Naive thymus-derived CD4-positive, alpha-beta T cell (primary cell): ENCODE measurements around the gene KIF21A. TPM values are rescaled to one million over a fixed set of nuclear protein-coding genes. Genes with fewer than 3 reads are reported as not detected.

Experiments
- ATAC-seq: fragments of 150-1000 bp; cut with Tn5 transposase; 2 replicates; pipeline ENCODE4 v1.10.0; 2021; ENCODE audit warnings: mild to moderate bottlenecking, moderate library complexity
- CTCF ChIA-PET: fragments of 350-600 bp; sonication (Branson Sonifier 250); formaldehyde crosslinking; loops from one replicate; lab custom pipeline; 2021; ENCODE audit warnings: antibody characterized with exemption; lab: Charles Lee
- POLR2A ChIA-PET: fragments of 350-600 bp; sonication (Branson Sonifier 250); formaldehyde crosslinking; loops from one replicate; lab custom pipeline; 2021; ENCODE audit warnings: antibody characterized with exemption, inconsistent platforms; lab: Charles Lee
- DNase-seq, 9 donors: peaks; one replicate each; pipeline versions ENCODE4 v3.0.0 to v3.0.0-alpha.2; 2020 to 2022; ENCODE audit warnings: mixed read lengths in 1 of 9
- H3K27ac ChIP-seq: one replicate; pipeline ENCODE4 v1.7.0; 2013; ENCODE audit warnings: mild to moderate bottlenecking, low read depth, low read length, moderate library complexity
- H3K27me3 ChIP-seq, 2 donors: one replicate each; pipeline ENCODE4 v1.7.0; 2013; ENCODE audit warnings: low read length in 2 of 2, mild to moderate bottlenecking in 2 of 2, moderate library complexity in 2 of 2; ENCODE audit not compliant: control insufficient read depth in 2 of 2, insufficient read depth in 2 of 2
- H3K36me3 ChIP-seq, 3 experiments: 1 replicate in 2 of 3; 2 replicates in 1 of 3; pipeline ENCODE4 v1.7.0; 2013; ENCODE audit warnings: low read length in 3 of 3, mild to moderate bottlenecking in 3 of 3, moderate library complexity in 1 of 3; ENCODE audit not compliant: insufficient read depth in 3 of 3, control insufficient read depth in 2 of 3
- H3K4me1 ChIP-seq, 2 donors: one replicate each; pipeline ENCODE4 v1.7.0; 2013; ENCODE audit warnings: low read length in 2 of 2, mild to moderate bottlenecking in 2 of 2, moderate library complexity in 1 of 2; ENCODE audit not compliant: control insufficient read depth in 2 of 2, insufficient read depth in 2 of 2
- H3K4me3 ChIP-seq: 2 replicates; pipeline ENCODE4 v1.7.0; 2013; ENCODE audit warnings: mild to moderate bottlenecking, low read length
- H3K9me3 ChIP-seq, 3 experiments: 1 replicate in 2 of 3; 2 replicates in 1 of 3; pipeline ENCODE4 v1.7.0; 2013; ENCODE audit warnings: low read length in 3 of 3; ENCODE audit not compliant: control insufficient read depth in 2 of 3
- H3K27ac Mint-ChIP-seq, 9 donors: one replicate each; pipeline ENCODE4 v1.8.0; 2020 to 2022; ENCODE audit warnings: mixed read lengths in 9 of 9, mild to moderate bottlenecking in 8 of 9, moderate library complexity in 5 of 9, inconsistent platforms in 2 of 9
- H3K27me3 Mint-ChIP-seq, 5 donors: one replicate each; pipeline ENCODE4 v1.8.0; 2021 to 2022; ENCODE audit warnings: mixed read lengths in 5 of 5, mild to moderate bottlenecking in 1 of 5
- H3K36me3 Mint-ChIP-seq, 5 donors: one replicate each; pipeline ENCODE4 v1.8.0; 2020 to 2022; ENCODE audit warnings: mixed read lengths in 5 of 5, mild to moderate bottlenecking in 3 of 5, inconsistent platforms in 1 of 5
- H3K4me1 Mint-ChIP-seq, 7 donors: one replicate each; pipeline ENCODE4 v1.8.0; 2020 to 2022; ENCODE audit warnings: mixed read lengths in 7 of 7, mild to moderate bottlenecking in 3 of 7, inconsistent platforms in 1 of 7
- H3K4me3 Mint-ChIP-seq, 10 donors: one replicate each; pipeline ENCODE4 v1.8.0; 2020 to 2022; ENCODE audit warnings: mild to moderate bottlenecking in 10 of 10, mixed read lengths in 10 of 10, moderate library complexity in 6 of 10, inconsistent platforms in 2 of 10
- H3K9me3 Mint-ChIP-seq, 11 donors: one replicate each; pipeline ENCODE4 v1.8.0; 2020 to 2022; ENCODE audit warnings: mixed read lengths in 11 of 11, mild to moderate bottlenecking in 4 of 11, inconsistent platforms in 1 of 11, moderate library complexity in 1 of 11
- intact Hi-C, 2 donors: fragments of 100-400 bp; cut with micrococcal nuclease; formaldehyde crosslinking; loops; one replicate each; pipeline ENCODE4 v1.15.1; 2023
- polyA plus RNA-seq, 2 donors: library from polyadenylated mRNA; unstranded; fragments of 300-500 nt; fragmentation: Illumina TruSeq; gene quantifications; one replicate each; pipeline ENCODE4 v1.2.3, GENCODE V29; 2021
- total RNA-seq, 6 experiments: library from RNA in 5 of 6; stranded (reverse) in 5 of 6; gene quantifications; 1 replicate in 5 of 6; 2 replicates in 1 of 6; pipeline ENCODE4 v1.2.3 and lab custom pipeline; 2021 to 2026

Gene KIF21A, protein sequence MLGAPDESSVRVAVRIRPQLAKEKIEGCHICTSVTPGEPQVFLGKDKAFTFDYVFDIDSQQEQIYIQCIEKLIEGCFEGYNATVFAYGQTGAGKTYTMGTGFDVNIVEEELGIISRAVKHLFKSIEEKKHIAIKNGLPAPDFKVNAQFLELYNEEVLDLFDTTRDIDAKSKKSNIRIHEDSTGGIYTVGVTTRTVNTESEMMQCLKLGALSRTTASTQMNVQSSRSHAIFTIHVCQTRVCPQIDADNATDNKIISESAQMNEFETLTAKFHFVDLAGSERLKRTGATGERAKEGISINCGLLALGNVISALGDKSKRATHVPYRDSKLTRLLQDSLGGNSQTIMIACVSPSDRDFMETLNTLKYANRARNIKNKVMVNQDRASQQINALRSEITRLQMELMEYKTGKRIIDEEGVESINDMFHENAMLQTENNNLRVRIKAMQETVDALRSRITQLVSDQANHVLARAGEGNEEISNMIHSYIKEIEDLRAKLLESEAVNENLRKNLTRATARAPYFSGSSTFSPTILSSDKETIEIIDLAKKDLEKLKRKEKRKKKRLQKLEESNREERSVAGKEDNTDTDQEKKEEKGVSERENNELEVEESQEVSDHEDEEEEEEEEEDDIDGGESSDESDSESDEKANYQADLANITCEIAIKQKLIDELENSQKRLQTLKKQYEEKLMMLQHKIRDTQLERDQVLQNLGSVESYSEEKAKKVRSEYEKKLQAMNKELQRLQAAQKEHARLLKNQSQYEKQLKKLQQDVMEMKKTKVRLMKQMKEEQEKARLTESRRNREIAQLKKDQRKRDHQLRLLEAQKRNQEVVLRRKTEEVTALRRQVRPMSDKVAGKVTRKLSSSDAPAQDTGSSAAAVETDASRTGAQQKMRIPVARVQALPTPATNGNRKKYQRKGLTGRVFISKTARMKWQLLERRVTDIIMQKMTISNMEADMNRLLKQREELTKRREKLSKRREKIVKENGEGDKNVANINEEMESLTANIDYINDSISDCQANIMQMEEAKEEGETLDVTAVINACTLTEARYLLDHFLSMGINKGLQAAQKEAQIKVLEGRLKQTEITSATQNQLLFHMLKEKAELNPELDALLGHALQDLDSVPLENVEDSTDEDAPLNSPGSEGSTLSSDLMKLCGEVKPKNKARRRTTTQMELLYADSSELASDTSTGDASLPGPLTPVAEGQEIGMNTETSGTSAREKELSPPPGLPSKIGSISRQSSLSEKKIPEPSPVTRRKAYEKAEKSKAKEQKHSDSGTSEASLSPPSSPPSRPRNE (N-terminal part only)
- total RNA-seq: 10 to 100 TPM in 2 of 5 experiments, 1 to 10 TPM in 3; 5.0 to 12.0 (median 9.3) TPM
- polyA plus RNA-seq: 1 to 10 TPM; 1.7 to 2.8 TPM
- 21.4 reads per million, percentile 52 among the genes with 10 or more reads in this experiment for total RNA-seq (lab: John Stamatoyannopoulos, UW)

DNA sequence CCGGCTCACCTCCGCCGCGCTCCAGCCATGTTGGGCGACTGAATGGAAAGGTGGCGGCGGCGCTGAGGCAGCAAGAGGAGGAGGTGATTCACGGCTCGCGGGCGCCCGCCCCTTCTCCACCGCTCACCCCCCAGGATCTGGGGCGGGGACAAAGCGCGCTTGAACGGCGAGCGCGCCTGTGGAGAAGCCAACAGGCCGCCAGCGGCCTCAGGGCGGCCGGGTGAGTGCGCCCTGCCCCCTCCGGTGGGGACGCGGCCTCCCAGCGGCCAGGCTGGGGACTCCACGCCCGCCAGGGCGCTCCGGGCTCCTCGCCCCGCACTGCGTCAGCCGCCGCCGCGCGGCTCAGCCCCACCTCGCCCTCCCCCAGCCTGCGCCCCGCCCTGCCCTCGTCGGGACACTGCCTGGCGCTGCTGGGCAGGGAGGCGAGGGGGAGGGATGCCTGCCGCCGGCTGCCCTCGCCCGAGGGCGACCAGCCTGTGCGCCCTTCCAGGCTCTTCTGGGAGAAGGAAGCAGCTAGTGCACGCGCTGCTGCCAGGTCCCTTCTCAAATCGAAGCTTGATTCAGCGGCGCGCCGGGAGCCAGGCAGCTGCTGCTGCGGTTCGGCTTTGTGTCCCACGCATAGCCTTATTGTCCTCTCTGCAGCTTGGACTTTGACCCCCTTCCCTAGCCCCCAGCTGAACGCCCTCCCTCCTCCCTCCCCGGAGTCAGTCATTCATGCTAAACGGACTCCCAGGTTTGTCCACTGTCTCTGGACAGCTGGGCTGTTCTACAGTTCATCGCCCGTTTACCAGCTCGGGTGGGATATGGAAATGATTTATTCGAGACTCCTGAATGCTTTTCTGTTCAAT, at the start of gene KIF21A:
TSS of gene KIF21A (minus strand) at position 40 of the 848 bp plus-strand sequence. CDS start 150 bp downstream, outside the sequence.
- H3K4me3 ChIP-seq: peak within 1 kb of the TSS; percentile 75
- Mint-ChIP-seq H3K27me3 (peaks cover 0 to 32% (median 4%) of the 10 kb centered on the region in 5 donors), H3K9me3 (no peaks in the 10 kb centered on the region), H3K36me3 (peaks cover 0 to 2% (median 0%) of the 10 kb centered on the region in 5 donors), H3K4me3 (peak within 1 kb of the TSS; percentile 86 to 98 (median 92)), H3K27ac (peak within 1 kb of the TSS; percentile 79 to 97 (median 89)), H3K4me1 (peaks cover 10 to 28% (median 13%) of the 10 kb centered on the region in 7 donors)
- peaks cover 9 to 10% of the 10 kb centered on the region in 2 donors for H3K4me1 ChIP-seq
- H3K36me3 ChIP-seq: peaks cover 0 to 5% (median 0%) of the 10 kb centered on the region in 3 experiments
- peak within 1 kb of the TSS; percentile 66 for H3K27ac ChIP-seq
- intact Hi-C loops: loop anchor here (1.0 to 10.0 kb wide), 12 partner anchors 71 to 1129 kb away; partner anchors contain the start of genes ALG10B (in 2 of the 2), SLC2A13 (in 2 of the 2), ABCD2 (in 1 of the 2) and CPNE8 (in 1 of the 2)
- ATAC-seq (peak; percentile 93), DNase-seq (peak; percentile 71 to 91 (median 82))
- POLR2A ChIA-PET: interaction anchor here (0.7 to 1.2 kb wide), 2 partner anchors 143 to 1127 kb away, joined by 3 to 6 read pairs; partner anchors contain the start of gene ALG10B
- no peaks in the 10 kb centered on the region for H3K27me3 ChIP-seq
- H3K9me3 ChIP-seq: no peaks in the 10 kb centered on the region
- CTCF ChIA-PET: interaction anchor here (0.6 to 1.0 kb wide), 2 partner anchors 176 to 197 kb away, joined by 3 read pairs; partner anchors contain the start of gene ABCD2

DNA sequence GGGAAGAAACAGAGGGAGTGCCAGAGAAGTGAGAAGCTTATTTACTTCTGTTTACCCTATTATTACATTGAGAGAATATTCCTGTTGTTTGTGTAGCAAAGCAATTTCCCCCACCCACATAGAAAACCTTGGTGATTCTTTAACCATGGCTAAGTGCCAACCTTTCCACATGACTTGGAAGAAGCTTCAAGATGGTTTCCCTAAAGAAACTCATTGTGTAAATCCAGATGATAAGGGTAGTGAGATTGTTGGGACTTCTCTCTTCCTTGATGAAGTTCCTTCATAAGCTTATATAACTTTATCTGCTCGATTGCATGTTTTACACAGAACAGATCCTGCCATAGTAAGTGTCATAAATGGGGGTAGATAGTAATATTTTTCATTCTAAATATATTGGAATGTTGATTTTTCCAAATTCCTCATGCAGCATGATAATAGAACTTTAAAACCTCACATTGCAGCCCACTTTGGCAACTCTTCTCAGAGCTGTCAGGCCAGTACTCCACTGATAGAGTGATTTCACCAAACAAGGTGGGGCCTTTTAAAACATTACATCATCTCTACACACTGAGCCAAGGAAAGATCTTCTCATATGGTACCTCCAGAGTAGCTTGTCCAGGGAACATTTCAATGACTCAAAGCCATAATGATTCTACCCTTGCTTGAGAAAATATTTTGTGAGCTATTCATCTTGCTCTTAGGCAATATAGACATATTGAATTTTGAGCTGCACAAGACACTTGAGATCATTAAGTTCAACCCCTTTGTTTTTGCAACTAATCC, 47.8 kb upstream of the KIF21A start:
- peaks cover 0 to 5% (median 0%) of the 10 kb centered on the region in 7 donors for H3K4me1 Mint-ChIP-seq
- Histone ChIP-seq H3K27ac (no peak overlapping the region), H3K36me3 (no peaks in the 10 kb centered on the region), H3K27me3 (no peaks in the 10 kb centered on the region), H3K4me3 (no peak overlapping the region), H3K4me1 (no peaks in the 10 kb centered on the region), H3K9me3 (no peaks in the 10 kb centered on the region)
- intact Hi-C loops: no loop called here
- no peak for ATAC-seq
- DNase-seq: no peak
- CTCF ChIA-PET: no interaction called here
- H3K4me3 Mint-ChIP-seq: no peak overlapping the region
- H3K36me3 Mint-ChIP-seq: peaks cover 0 to 10% (median 0%) of the 10 kb centered on the region in 5 donors
- H3K27me3 Mint-ChIP-seq: no peaks in the 10 kb centered on the region
- POLR2A ChIA-PET: no interaction called here
- peaks cover 0 to 6% (median 0%) of the 10 kb centered on the region in 11 donors for H3K9me3 Mint-ChIP-seq
- no peak overlapping the region for H3K27ac Mint-ChIP-seq

DNA sequence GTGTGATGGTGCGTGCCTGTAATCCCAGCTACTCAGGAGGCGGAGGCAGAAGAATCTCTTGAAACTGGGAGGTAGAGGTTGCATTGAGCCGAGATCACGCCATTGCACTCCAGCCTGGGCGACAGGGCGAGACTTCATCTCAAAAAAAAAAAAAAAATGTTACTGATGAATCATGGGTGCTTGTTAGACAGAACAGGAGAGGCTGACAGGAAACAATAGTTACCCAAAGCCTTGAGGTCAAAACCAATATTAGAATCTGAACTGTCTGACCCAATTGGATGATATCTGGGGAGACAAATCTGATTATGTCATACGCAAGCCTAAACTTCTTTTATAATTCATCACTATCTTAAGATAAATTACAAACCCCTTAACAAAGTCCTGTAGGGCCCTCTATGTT, 40.7 kb upstream of the KIF21A start:
- no peak overlapping the region for H3K27ac Mint-ChIP-seq
- peaks cover 0 to 6% (median 0%) of the 10 kb centered on the region in 11 donors for H3K9me3 Mint-ChIP-seq
- H3K36me3 Mint-ChIP-seq: peaks cover 0 to 23% (median 12%) of the 10 kb centered on the region in 5 donors
- no peak overlapping the region for H3K4me3 Mint-ChIP-seq
- no peaks in the 10 kb centered on the region for H3K36me3 ChIP-seq
- H3K4me3 ChIP-seq: no peak overlapping the region
- CTCF ChIA-PET: interaction anchor here (0.8 kb wide), 1 partner anchor 209 kb away, joined by 3 read pairs; no protein-coding TSS in a partner anchor
- intact Hi-C loops: no loop called here
- no peaks in the 10 kb centered on the region for H3K9me3 ChIP-seq
- no peaks in the 10 kb centered on the region for H3K4me1 ChIP-seq
- H3K27me3 Mint-ChIP-seq: peaks cover 0 to 4% (median 0%) of the 10 kb centered on the region in 5 donors
- H3K27ac ChIP-seq: no peak overlapping the region
- DNase-seq (no peak), ATAC-seq (no peak)
- POLR2A ChIA-PET: no interaction called here
- no peaks in the 10 kb centered on the region for H3K27me3 ChIP-seq
- no peaks in the 10 kb centered on the region for H3K4me1 Mint-ChIP-seq

DNA sequence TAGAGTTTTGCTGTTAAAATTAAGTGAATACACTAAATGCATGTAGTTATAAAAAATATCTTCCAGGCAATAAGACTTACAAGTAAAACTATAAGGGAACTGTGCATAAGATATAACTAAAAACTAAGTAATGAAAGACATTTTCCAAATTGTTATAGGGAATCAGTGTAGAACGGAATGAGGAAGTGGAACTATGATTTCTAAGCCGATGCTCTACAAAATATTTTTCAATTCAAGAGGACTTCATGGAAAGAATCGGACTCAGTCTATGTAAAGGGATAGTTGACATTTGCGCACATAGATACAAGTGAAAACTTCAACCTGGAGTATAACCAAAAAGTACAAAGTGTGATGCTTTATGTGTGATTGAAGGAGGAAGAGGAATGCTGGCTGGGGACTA, 40.1 kb upstream of the KIF21A start:
- peaks cover 0 to 9% (median 0%) of the 10 kb centered on the region in 11 donors for H3K9me3 Mint-ChIP-seq
- H3K9me3 ChIP-seq: no peaks in the 10 kb centered on the region
- DNase-seq: no peak
- peak overlapping the region in 1 of 9 donors; percentile 32 for H3K27ac Mint-ChIP-seq
- peaks cover 0 to 5% (median 0%) of the 10 kb centered on the region in 5 donors for H3K27me3 Mint-ChIP-seq
- ATAC-seq: no peak
- no peaks in the 10 kb centered on the region for H3K4me1 ChIP-seq
- H3K4me3 ChIP-seq: no peak overlapping the region
- no peaks in the 10 kb centered on the region for H3K36me3 ChIP-seq
- H3K4me1 Mint-ChIP-seq: no peaks in the 10 kb centered on the region
- no peak overlapping the region for H3K4me3 Mint-ChIP-seq
- ChIA-PET CTCF (no interaction called here), POLR2A (no interaction called here)
- no peak overlapping the region for H3K27ac ChIP-seq
- intact Hi-C loops: no loop called here
- H3K27me3 ChIP-seq: no peaks in the 10 kb centered on the region
- peaks cover 0 to 28% (median 17%) of the 10 kb centered on the region in 5 donors for H3K36me3 Mint-ChIP-seq

DNA sequence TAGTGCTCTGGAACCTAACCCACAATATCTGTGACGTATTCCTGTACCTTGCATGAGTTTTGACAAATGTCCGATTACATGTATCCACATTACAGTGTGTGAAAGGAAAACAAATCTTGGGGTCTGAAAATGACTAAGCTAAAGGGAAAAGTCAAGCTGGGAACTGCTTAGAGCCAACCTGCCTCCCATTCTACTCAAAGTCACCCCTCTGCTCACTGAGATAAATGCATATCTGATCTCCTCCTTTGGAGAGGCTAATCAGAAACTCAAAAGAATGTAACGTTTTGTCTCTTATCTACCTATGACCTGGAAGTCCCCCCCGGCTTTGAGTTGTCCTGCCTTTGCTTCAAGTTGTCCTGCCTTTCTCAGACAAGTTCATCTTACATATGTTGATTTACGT, 34.0 kb upstream of the KIF21A start:
- H3K27me3 Mint-ChIP-seq: peaks cover 0 to 16% (median 0%) of the 10 kb centered on the region in 5 donors
- no peak for ATAC-seq
- H3K4me3 Mint-ChIP-seq: peak overlapping the region in 1 of 10 donors; percentile 17
- Histone ChIP-seq H3K36me3 (no peaks in the 10 kb centered on the region), H3K9me3 (no peaks in the 10 kb centered on the region), H3K4me3 (no peak overlapping the region), H3K27ac (no peak overlapping the region), H3K4me1 (no peaks in the 10 kb centered on the region), H3K27me3 (no peaks in the 10 kb centered on the region)
- ChIA-PET CTCF (no interaction called here), POLR2A (no interaction called here)
- no peak overlapping the region for H3K27ac Mint-ChIP-seq
- no peaks in the 10 kb centered on the region for H3K4me1 Mint-ChIP-seq
- intact Hi-C loops: no loop called here
- H3K9me3 Mint-ChIP-seq: peaks cover 0 to 41% (median 7%) of the 10 kb centered on the region in 11 donors
- DNase-seq: no peak
- H3K36me3 Mint-ChIP-seq: peaks cover 11 to 34% (median 28%) of the 10 kb centered on the region in 5 donors
